Adrenal gland (tissue), 12 donors: ENCODE measurements around the gene LTA4H. TPM values are rescaled to one million over a fixed set of nuclear protein-coding genes. Genes with fewer than 3 reads are reported as not detected.
A peak's percentile ranks its signal among the peaks of the same experiment; 100 is the strongest.

ENCODE experiments used
- DNase-seq, 7 donors: peaks; one replicate each; pipeline ENCODE4 v3.0.0-alpha.2; 2019 to 2020
- H3K27ac ChIP-seq, 5 donors: fragments of 200-600 bp; sonication (generic) in 4 of 5; 1 replicate in 3 of 5; 2 replicates in 2 of 5; pipeline versions ENCODE4 v1.5.1 to v1.8.0; 2016 to 2020; ENCODE audit warnings: mild to moderate bottlenecking in 1 of 5
- H3K27me3 ChIP-seq: fragments of 200-600 bp; 2 replicates; pipeline ENCODE4 v1.8.0; 2021
- H3K36me3 ChIP-seq, 2 donors: fragments of 200-600 bp; replicated peaks in 1 of 2; 1 replicate in 1 of 2; 2 replicates in 1 of 2; pipeline versions ENCODE4 v1.5.1 to v1.8.0; 2018 to 2022
- H3K4me1 ChIP-seq, 2 donors: fragments of 200-600 bp; replicated peaks in 1 of 2; 1 replicate in 1 of 2; 2 replicates in 1 of 2; pipeline versions ENCODE4 v1.5.1 to v1.8.0; 2018 to 2021
- H3K4me3 ChIP-seq, 4 donors: fragments of 200-600 bp; sonication (generic) in 3 of 4; one replicate each; pipeline ENCODE4 v1.5.1; 2016 to 2018
- H3K9me3 ChIP-seq, 3 donors: fragments of 200-600 bp; sonication (generic) in 1 of 3; replicated peaks in 1 of 3; 1 replicate in 2 of 3; 2 replicates in 1 of 3; pipeline versions ENCODE4 v1.5.1 to v1.8.0; 2016 to 2021
- POLR2A ChIP-seq, 2 donors: fragments of 450-650 bp; IDR thresholded peaks; one replicate each; pipeline ENCODE4 v1.6.1; 2017; ENCODE audit warnings: antibody characterized with exemption in 2 of 2, mild to moderate bottlenecking in 2 of 2, moderate library complexity in 1 of 2
- WGBS, 4 donors: extraction: QIAGEN DNeasy Blood & Tissue Kit in 2 of 4; methylation state at CpG; one replicate each; pipeline versions ENCODE4 v1.1.5 to v1.1.7; 2013 to 2017; 5-methylcytosine and 5-hydroxymethylcytosine counted together
- intact Hi-C, 2 donors: fragments of 100-400 bp; cut with DNase I; formaldehyde crosslinking; loops; one replicate each; pipeline versions ENCODE4 v1.14.1 to v1.15.0; 2022 to 2023
- polyA plus RNA-seq, 3 donors: library from polyadenylated mRNA; stranded (reverse); fragments of 200-250 nt in 2 of 3; fragments of 350-450 nt in 1 of 3; fragmentation: Illumina TruSeq in 1 of 3; extraction: RNeasy Lipid Tissue Mini Kit (QIAGEN cat#74804) in 1 of 3; gene quantifications; one replicate each; pipeline ENCODE4 v1.2.3, GENCODE V29; 2013 to 2014
- total RNA-seq, 9 donors: library from RNA; depleted of rRNA in 4 of 9; stranded (reverse); fragments of >200 nt in 4 of 9; fragments of 120-200 nt in 1 of 9; fragmentation: NEBNext Ultra II Directional in 1 of 9; extraction: Animal tissue kit (Norgen Biotek cat#: 25700) in 1 of 9; gene quantifications; one replicate each; pipeline versions ENCODE4 v1.1.0 to v1.2.4, GENCODE V29; 2013 to 2023
- TF ChIP-seq, protein P1 (sequence below), 6 experiments: fragments of 450-650 bp in 4 of 6; fragments of 200-600 bp in 2 of 6; sonication (generic) in 1 of 6; IDR thresholded peaks; 1 replicate in 5 of 6; 2 replicates in 1 of 6; pipeline versions ENCODE4 v1.5.1 to v1.8.0; 2016 to 2021; ENCODE audit warnings: antibody characterized with exemption in 6 of 6, mild to moderate bottlenecking in 2 of 6, moderate library complexity in 1 of 6
- donor health status: healthy with polysubstance abuse.
- donor health status: Bipolar disorder and iron deficiency.
- donor health status: DM: yes; HTN: yes; CAD: no.
- donor health status: DM: no; HTN: no; CAD: no.
- donor health status: DM: no; HTN: no; CAD: no.
- donor health status: DM: yes; HTN: yes; CAD: no.

The LTA4H gene
- total and polyA plus RNA-seq, 12 donors: 61.8 to 164 (median 97.8) TPM

DNA sequence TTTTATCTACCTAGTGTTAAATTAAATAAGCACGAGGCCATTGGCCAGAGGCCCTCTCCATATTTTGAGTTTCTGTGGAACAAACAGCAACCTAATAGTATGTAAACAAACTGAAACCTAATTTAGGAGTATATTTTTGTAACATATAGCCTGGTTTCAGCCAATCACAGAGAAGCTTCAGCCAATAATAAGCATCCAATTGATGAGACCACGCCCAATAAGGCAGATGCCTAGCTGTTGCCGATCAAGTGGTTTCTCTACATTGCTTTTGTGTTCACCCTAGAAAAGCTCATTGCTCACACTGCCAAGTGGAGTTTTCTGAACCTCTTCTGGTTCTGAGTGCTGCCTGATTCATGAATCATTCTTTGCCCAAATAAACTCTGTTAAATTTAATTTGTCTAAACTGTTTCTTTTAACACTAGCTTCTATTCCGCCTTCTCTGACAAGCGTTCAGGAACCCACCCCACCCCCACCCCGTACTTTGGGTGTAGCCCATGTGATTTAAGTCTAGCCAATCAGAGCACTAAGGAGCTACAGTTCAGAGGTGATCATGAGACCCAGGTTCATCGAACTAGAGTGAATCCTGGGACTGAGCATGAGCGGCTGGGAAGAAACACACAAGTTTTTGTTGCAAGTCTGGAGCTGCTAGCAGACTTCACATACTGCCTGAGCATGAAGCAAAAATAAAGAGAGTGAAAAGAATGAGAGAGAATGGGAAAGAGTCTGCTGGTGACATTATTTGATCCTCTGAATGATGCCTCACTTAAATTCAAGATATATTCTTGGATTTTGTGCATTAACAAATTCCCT is 21.5 kb upstream of the LTA4H start:
- Histone ChIP-seq H3K4me3 (no peak overlapping the region), H3K9me3 (no peaks in the 10 kb centered on the region), H3K4me1 (no peaks in the 10 kb centered on the region), H3K36me3 (no peaks in the 10 kb centered on the region), H3K27me3 (no peaks in the 10 kb centered on the region), H3K27ac (no peak overlapping the region)
- TF ChIP-seq POLR2A (IDR thresholded peaks at IDR 0.05): no peak
- TF ChIP-seq, protein P1, sequence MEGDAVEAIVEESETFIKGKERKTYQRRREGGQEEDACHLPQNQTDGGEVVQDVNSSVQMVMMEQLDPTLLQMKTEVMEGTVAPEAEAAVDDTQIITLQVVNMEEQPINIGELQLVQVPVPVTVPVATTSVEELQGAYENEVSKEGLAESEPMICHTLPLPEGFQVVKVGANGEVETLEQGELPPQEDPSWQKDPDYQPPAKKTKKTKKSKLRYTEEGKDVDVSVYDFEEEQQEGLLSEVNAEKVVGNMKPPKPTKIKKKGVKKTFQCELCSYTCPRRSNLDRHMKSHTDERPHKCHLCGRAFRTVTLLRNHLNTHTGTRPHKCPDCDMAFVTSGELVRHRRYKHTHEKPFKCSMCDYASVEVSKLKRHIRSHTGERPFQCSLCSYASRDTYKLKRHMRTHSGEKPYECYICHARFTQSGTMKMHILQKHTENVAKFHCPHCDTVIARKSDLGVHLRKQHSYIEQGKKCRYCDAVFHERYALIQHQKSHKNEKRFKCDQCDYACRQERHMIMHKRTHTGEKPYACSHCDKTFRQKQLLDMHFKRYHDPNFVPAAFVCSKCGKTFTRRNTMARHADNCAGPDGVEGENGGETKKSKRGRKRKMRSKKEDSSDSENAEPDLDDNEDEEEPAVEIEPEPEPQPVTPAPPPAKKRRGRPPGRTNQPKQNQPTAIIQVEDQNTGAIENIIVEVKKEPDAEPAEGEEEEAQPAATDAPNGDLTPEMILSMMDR (IDR thresholded peaks at IDR 0.05): no peak
- 86 to 92% (median 90%) methylated on average over 8 of the region's 8 CpGs for WGBS, 4 donors
- DNase-seq: no peak
- intact Hi-C loops: no loop called here

DNA sequence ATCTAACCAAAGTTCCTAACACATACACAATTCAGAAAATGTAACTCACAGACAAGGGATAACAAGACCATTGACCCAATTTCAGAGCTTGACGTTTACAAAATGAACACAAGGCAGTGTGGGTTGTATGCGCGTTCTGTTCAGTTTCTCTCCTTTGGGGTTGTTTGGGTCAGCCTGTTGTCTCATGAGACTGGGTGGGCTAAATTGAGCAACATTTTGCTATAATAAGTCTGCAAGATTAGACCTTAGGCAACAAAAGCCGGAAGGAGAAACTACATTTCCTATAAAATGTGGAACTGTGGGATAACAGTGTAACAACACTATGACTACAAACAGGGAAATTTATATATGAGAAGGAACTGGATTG is 18.8 kb upstream of the LTA4H start:
- intact Hi-C loops: no loop called here
- 60 to 64% (median 61%) methylated on average over 4 of the region's 4 CpGs for WGBS, 4 donors
- Histone ChIP-seq H3K27me3 (no peaks in the 10 kb centered on the region), H3K9me3 (no peaks in the 10 kb centered on the region), H3K4me3 (no peak overlapping the region), H3K36me3 (no peaks in the 10 kb centered on the region), H3K4me1 (no peaks in the 10 kb centered on the region), H3K27ac (peak overlapping the region in 3 of 5 donors; percentile 20 to 72 (median 24))
- peak in 1 of 7 donors; percentile 24 for DNase-seq
- TF ChIP-seq, protein P1 (IDR thresholded peaks at IDR 0.05): no peak
- TF ChIP-seq POLR2A (IDR thresholded peaks at IDR 0.05): no peak

DNA sequence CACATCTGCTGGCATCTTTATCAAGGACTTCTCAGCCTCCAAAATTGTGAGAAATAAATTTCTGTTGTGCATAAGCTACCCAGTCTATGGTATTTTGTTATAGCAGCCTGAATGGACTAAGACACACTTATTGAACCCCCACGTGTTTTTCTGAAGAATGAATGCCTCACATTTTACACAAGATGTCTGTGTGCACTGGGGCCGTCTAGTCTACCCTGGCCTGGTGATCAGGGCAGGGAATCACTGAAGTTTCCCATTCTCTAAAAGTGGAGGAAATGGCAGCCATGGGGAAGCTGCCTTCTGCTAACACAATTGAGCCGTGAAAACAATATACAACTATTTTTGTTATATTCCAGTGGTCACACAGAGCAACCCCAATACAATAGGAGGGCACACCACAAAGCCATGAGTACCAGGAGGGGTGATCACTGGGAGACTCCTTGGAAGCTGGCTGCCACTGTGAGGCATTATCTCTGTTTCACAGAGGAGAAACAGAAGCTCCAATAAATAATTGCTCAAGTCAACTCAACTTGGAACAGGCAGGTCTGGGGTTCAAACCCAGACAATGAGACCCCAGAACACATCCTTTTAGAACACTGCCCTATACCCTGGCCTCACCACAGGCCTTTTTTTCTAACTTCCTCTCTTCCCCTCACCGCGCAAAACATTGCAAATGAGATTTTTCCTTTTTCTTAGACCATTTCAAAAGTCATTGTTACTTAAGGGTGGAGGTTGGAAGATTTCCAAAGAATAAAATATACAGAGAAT is 18.3 kb upstream of the LTA4H start:
- Histone ChIP-seq H3K9me3 (no peaks in the 10 kb centered on the region), H3K4me3 (no peak overlapping the region), H3K4me1 (no peaks in the 10 kb centered on the region), H3K27ac (peak overlapping the region in 3 of 5 donors; percentile 20 to 72 (median 24)), H3K27me3 (no peaks in the 10 kb centered on the region), H3K36me3 (no peaks in the 10 kb centered on the region)
- TF ChIP-seq POLR2A (IDR thresholded peaks at IDR 0.05): no peak
- TF ChIP-seq, protein P1 (IDR thresholded peaks at IDR 0.05): no peak
- 74 to 82% (median 77%) methylated on average over 5 of the region's 5 CpGs for WGBS, 4 donors
- DNase-seq: no peak
- intact Hi-C loops: no loop called here

DNA sequence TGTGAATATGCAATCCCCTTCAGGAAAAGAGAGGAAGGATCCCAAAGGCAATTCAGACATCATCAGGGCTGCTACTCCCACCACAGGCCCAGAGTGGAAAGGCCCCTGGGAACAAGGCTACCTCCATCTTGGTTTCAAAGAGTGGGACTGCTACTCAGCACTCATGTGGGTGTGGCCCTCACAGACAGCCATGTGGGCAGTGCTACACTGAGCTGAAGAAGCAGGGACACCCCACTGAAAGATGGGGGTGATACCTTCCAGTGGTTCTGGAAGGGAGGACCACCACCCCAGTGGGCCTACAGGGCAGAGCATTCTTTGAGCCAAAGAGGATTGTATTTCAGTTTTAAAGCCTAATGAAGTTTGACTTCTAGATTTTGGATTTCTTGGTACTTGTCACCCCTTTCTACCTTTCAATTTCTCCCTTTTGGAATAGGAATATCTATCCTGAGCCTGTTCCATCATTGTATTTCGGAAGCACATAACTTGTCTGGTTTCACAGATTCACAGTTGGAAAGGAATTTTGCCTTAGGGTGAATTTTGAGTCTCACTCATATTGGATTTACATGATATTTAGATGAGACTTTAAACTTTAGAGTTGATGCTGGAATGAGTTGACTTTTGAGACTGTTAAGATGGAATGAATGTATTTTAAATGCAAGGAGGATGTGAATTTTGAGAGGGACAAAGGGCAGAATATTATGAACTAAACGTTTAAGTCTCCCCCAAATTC is 16.5 kb upstream of the LTA4H start:
- Histone ChIP-seq H3K4me3 (no peak overlapping the region), H3K27me3 (no peaks in the 10 kb centered on the region), H3K36me3 (no peaks in the 10 kb centered on the region), H3K27ac (no peak overlapping the region), H3K9me3 (no peaks in the 10 kb centered on the region), H3K4me1 (peaks cover 11 to 14% of the 10 kb centered on the region in 2 donors)
- no peak for DNase-seq
- WGBS, 4 donors: 82 to 91% (median 86%) methylated on average over 2 of the region's 2 CpGs
- no peak for TF ChIP-seq POLR2A (IDR thresholded peaks at IDR 0.05)
- TF ChIP-seq, protein P1 (IDR thresholded peaks at IDR 0.05): no peak
- intact Hi-C loops: no loop called here
